Peyer's patch (tissue), 4 donors: Measurements from ENCODE around the gene ATAD3C.
A peak's percentile ranks its signal among the peaks of the same experiment; 100 is the strongest.

Experiments
- POLR2A ChIP-seq, 2 donors: fragments of 450-650 bp; IDR thresholded peaks; one replicate each; pipeline ENCODE4 v1.5.1; 2017; ENCODE audit warnings: antibody characterized with exemption in 2 of 2, mild to moderate bottlenecking in 2 of 2, moderate library complexity in 2 of 2
- TF ChIP-seq, protein P1 (sequence below), 6 experiments: fragments of 450-650 bp in 4 of 6; fragments of 200-600 bp in 2 of 6; sonication (generic) in 1 of 6; IDR thresholded peaks; one replicate each; pipeline ENCODE4 v1.5.1; 2017 to 2019; ENCODE audit warnings: antibody characterized with exemption in 6 of 6, mild to moderate bottlenecking in 3 of 6, moderate library complexity in 1 of 6

DNA sequence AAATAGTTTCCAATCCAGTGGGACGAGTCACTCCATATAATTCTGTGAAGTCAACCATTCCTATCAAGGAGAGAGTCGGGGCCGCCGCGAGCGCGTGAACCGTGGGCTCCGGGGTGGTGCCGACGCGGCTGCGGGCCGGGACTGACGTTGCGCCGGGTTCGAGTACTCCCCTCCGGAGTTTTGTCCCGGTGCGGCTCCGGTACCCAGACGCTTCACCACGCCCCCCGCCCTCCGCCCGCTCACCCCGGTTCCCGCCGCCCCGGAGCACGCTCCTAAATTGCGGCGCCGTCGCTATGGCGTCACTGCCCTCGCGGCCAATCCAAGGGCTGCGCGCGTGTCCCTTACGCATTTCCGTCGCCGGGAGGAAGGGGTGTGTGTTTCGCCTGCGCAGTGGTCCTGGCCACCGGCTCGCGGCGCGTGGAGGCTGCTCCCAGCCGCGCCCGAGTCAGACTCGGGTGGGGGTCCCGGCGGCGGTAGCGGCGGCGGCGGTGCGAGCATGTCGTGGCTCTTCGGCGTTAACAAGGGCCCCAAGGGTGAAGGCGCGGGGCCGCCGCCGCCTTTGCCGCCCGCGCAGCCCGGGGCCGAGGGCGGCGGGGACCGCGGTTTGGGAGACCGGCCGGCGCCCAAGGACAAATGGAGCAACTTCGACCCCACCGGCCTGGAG lies 22.0 kb downstream of the ATAD3C start, which contains the start of gene ATAD3B:
- TF ChIP-seq, protein P1, sequence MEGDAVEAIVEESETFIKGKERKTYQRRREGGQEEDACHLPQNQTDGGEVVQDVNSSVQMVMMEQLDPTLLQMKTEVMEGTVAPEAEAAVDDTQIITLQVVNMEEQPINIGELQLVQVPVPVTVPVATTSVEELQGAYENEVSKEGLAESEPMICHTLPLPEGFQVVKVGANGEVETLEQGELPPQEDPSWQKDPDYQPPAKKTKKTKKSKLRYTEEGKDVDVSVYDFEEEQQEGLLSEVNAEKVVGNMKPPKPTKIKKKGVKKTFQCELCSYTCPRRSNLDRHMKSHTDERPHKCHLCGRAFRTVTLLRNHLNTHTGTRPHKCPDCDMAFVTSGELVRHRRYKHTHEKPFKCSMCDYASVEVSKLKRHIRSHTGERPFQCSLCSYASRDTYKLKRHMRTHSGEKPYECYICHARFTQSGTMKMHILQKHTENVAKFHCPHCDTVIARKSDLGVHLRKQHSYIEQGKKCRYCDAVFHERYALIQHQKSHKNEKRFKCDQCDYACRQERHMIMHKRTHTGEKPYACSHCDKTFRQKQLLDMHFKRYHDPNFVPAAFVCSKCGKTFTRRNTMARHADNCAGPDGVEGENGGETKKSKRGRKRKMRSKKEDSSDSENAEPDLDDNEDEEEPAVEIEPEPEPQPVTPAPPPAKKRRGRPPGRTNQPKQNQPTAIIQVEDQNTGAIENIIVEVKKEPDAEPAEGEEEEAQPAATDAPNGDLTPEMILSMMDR (IDR thresholded peaks at IDR 0.05): no peak
- peak in 1 of 2 donors; percentile 54 for TF ChIP-seq POLR2A (IDR thresholded peaks at IDR 0.05)
